Measurements from ENCODE around the gene ABCE1.
A peak's percentile ranks its signal among the peaks of the same experiment; 100 is the strongest.

The ABCE1 gene

GRCh38 chr4:145177511-145177905 is 79.4 kb downstream of the ABCE1 start:
- peaks cover 12% of the 10 kb centered on the region; the same call in 1 of the 2 replicates for H3K4me1 ChIP-seq (ENCODE audit: insufficient read depth, low read length)
- no peaks in the 10 kb centered on the region; the same call in 1 of the 2 replicates for H3K9me3 ChIP-seq (ENCODE audit: control insufficient read depth, insufficient read depth, low read length)
- H3K9ac ChIP-seq (ENCODE audit: low read depth, low read length): peak overlapping the region; percentile 75; the same call in 1 of the 2 replicates
- no peaks in the 10 kb centered on the region; the same call in 1 of the 2 replicates for H3K36me3 ChIP-seq (ENCODE audit: insufficient read depth, low read length)

GRCh38 chr4:145177906-145178538 is 79.9 kb downstream of the ABCE1 start:
- Histone ChIP-seq H3K4me1 (ENCODE audit: insufficient read depth, low read length) (peaks cover 12% of the 10 kb centered on the region; the same call in 1 of the 2 replicates), H3K9ac (ENCODE audit: low read depth, low read length) (peak overlapping the region; percentile 75; the same call in 1 of the 2 replicates), H3K9me3 (ENCODE audit: control insufficient read depth, insufficient read depth, low read length) (no peaks in the 10 kb centered on the region; the same call in 1 of the 2 replicates), H3K36me3 (ENCODE audit: insufficient read depth, low read length) (no peaks in the 10 kb centered on the region; the same call in 1 of the 2 replicates)

- no peaks in the 10 kb centered on the region; the same call in 1 of the 2 replicates for H3K36me3 ChIP-seq (ENCODE audit: insufficient read depth, low read length)
- H3K4me1 ChIP-seq (ENCODE audit: insufficient read depth, low read length): peaks cover 12% of the 10 kb centered on the region; the same call in 1 of the 2 replicates
- no peaks in the 10 kb centered on the region; the same call in 1 of the 2 replicates for H3K9me3 ChIP-seq (ENCODE audit: control insufficient read depth, insufficient read depth, low read length)
- H3K9ac ChIP-seq (ENCODE audit: low read depth, low read length): peak overlapping the region; percentile 75
These were observed 80.7 kb downstream of the ABCE1 start for GRCh38 chr4:145178740-145179280.
